ENCODE measurements around the gene UNKL.

GRCh38 chr16:1378804-1379303, 35.6 kb downstream of the UNKL start:
- TF ChIP-seq ZNF274 (IDR thresholded peaks at IDR 0.05; ENCODE audit: low read depth, low read length) (no peak), SUZ12 (IDR thresholded peaks at IDR 0.05; ENCODE audit: extremely low read depth, insufficient read depth, insufficient read length) (no peak), YY1 (IDR thresholded peaks at IDR 0.05; ENCODE audit: insufficient read depth, insufficient read length) (no peak)
